NCI-H1105 (cell line): ENCODE measurements around the gene TSTD2.

Experiments
- DNase-seq: peaks from one replicate; lab custom pipeline; 2025; lab: John Stamatoyannopoulos, UW

Gene TSTD2

GRCh38 chr9:97632985-97633858, at the start of gene TSTD2, which contains the start of gene NCBP1:
Gene TSTD2 (minus strand): TSS chr9:97633368. CDS start chr9:97627562, 5,806 bp downstream.
Gene NCBP1 (plus strand): TSS chr9:97633821. CDS start chr9:97633882, 61 bp downstream.
- DNase-seq, result peak; percentile 97

DNA sequence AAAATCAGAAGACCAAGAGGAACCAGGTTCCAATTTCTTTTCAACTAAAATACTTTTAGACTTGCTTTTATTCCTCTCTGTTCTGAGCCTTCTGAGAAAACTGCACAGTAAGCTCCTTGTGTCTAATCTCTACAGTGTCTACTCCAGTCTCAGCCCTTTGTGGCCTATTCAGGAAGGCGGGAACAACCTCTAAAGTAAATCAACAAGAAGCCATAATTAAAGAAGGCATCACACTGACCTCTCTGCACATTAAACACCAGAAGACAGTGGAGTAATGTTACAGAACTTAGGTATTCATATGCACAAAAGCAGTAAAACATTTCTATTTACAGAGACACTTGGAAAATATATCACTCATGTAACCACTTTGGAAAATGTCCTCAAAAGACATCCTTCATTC, 49.1 kb upstream of the TSTD2 start:
- DNase-seq, result no peak

GRCh38 chr9:97675655-97676054, 42.5 kb upstream of the TSTD2 start:
- no peak for DNase-seq

DNA sequence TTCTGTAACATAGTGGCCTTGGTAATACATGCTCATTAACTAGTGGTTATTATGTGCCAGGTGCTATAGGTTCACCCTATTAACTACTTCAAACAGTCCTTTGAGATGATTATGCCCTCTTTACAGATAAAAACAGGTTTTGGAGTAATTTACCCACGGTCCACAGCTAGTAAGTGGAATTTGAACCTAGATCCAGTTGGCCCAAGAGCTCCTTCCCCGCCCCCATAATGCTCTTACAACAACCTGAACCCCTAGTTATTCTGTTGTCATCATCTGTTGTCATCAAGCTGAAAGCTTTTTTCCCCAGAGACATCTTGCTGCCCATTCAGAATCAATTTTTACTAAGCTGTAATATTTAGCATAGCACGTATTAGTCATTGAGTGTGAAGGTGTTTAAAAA, 40.8 kb upstream of the TSTD2 start:
- DNase-seq, result no peak

DNA sequence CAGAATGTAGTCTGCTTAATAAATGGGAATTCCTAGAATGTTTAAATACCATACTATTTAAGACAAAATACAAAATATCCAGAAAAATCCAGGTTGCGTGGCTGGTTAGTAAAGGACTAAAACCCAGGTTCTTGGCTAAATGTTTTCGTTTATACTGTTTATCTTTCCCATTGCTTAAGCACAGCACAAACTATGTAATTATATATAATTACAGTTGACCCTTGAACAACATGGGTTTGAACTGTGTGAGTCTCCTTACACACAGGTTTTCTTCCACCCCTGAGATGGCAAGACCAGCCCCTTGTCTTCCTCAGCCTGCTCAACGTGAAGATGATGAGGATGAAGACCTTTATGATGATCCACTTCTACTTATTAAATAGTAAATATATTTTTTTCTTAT, 39.2 kb upstream of the TSTD2 start:
- no peak for DNase-seq

- DNase-seq, result no peak
Measured at GRCh38 chr9:97670586-97670985, 37.4 kb upstream of the TSTD2 start.

- no peak for DNase-seq
Measured at GRCh38 chr9:97668485-97668884, 35.3 kb upstream of the TSTD2 start.

DNA sequence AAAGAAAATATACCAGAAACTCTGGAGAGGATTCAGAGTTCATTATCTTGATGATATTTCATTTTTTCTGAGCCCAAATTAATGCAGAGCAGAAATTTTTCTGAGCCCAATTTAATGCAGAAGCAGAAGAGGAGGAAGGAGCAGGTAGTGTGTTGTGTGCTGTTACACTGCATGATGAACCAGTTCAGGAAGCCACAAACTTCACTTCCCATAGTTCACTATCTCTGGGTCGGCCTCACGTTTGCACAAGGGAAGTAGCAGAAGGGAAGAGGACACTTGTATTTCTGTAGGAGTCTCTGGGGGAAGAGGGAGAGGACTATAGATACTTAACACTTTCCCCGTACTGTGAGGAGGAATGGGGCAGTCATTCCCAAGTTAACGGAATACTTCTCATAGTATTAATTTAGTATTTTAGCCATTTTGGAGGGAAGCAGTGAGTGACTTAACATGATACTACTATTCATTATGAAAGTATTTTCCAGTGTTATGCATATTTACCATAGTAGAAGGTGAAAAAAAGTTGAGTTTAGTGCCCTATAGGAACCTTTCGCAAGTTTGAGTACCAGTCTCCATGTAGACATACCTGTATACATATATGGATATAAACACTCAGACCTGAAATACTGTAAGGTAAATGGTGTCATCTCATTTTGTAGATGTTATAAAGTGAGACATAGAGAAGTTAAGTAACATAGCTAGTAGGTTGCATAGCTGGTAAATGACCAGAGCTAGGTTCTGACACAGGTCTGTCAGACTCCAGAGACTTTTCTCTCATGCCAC, 33.9 kb upstream of the TSTD2 start:
- DNase-seq, result no peak

DNA sequence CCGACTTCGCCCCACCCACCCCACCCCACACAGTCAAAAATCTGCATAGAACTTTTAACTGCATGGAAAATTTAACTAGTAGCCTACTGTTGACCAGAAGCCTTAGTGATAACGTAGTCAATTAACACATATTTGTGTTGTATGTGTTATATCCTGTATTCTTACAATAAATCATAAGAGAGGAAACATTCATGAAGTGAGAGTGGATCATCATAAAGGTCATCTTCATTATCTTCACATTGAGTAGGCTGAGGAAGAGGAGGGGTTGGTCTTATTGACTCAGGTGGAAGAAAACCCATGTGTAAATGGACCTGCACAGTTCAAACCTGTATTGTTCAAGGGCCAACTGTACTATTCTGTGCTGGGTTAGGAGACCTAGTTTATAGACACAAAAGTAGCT, 32.6 kb upstream of the TSTD2 start:
- DNase-seq, result no peak

GRCh38 chr9:97660847-97661246, 27.7 kb upstream of the TSTD2 start:
- DNase-seq, result no peak

- DNase-seq, result no peak
Measured at GRCh38 chr9:97660340-97660739, 27.2 kb upstream of the TSTD2 start.

DNA sequence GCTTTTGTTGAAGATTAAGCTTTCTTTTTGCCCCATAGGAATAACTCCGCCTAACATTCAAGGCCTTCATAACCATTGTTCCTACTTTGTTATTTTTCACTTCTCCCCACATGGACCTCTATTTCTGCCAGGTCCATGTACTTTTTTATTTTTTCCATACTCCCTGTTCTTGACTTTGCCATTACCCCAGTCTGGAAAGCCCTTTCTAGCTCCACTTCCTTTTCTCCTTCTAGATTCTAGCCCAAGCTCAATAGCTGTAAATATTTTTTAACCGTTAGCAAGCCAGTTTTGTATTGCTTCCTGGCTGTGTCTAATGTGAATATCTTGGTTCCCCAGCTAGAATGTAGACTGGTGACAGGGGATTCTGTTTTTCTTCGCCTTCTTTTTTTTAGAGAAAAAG, 26.6 kb upstream of the TSTD2 start:
- DNase-seq, result no peak

DNA sequence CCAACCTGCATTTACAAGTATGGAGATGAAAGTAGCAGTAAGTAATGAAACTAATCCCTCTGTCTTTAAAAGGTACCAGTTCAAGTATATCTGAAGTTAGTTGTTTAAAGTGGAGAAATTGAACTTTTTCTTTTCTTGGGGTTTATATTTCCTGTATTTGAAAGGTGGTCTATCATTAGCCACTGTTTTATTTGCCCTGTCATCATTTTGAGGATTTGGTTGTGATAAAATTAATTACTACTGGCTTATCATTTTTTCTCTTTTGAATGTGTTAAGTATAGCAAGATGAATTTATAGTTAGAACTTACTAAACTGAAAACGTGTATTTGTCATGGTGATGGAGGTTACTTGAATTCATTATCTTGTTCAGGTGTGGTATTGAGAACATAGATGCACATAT, 25.5 kb upstream of the TSTD2 start:
- no peak for DNase-seq

- DNase-seq, result no peak
Measured at GRCh38 chr9:97651646-97652045, 18.5 kb upstream of the TSTD2 start.

- no peak for DNase-seq
Measured at GRCh38 chr9:97647996-97648395, 14.8 kb upstream of the TSTD2 start.

GRCh38 chr9:97645720-97646119, 12.6 kb upstream of the TSTD2 start:
- no peak for DNase-seq

DNA sequence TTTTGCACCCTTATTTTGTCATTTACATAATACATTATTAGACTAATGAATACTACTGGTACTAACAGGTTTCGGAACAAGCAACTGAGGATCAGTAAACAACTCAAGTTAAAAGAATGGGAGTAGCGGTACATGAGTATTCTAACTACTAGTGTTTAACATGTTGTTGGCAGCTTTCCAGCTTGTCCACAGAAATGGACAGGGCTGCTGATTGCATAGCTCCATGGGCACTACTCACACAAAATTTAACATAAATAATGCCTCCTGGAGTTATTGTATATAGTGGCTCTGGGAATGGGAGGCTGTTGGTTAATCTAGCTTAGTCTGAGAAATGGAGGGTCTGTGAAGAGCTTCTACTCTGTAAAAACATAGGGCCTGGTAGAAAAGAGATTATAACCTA, 7.2 kb upstream of the TSTD2 start:
- DNase-seq, result peak; percentile 13

- no peak for DNase-seq
Measured at GRCh38 chr9:97638666-97639065, 5.5 kb upstream of the TSTD2 start.

GRCh38 chr9:97636903-97637302, 3.7 kb upstream of the TSTD2 start:
- DNase-seq, result no peak

DNA sequence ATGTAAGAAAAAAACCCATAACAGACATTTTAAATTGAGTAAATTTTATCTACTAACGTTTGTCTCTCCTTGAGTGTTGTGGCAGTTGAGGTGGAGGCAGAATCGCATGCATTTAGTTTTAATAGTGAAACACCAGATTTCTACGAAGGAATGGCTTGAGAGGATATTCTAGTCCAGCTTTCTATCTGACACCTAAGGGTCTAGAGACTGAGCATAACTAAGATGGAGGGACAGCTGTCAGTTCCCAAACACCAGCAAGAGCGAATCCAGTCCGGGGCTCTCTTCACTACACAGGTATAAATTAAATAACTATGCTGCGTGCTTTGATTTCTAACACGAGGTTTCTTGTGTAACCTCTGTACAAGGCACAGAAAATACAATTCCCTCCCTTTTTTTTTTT, 1.9 kb upstream of the TSTD2 start:
- DNase-seq, result no peak

- DNase-seq, result no peak
Measured at GRCh38 chr9:97633859-97634490, 807 bp upstream of the TSTD2 start.

- peak; percentile 64 for DNase-seq
Measured at GRCh38 chr9:97632248-97632984, 752 bp downstream of the TSTD2 start.
